ENCODE data around the gene DHRS7B. TPM values are rescaled to one million over a fixed set of nuclear protein-coding genes. Genes with fewer than 3 reads are reported as not detected.
"Not testable (repeated sequence)": the region's sequence is repeated elsewhere in the genome, so short reads cannot be mapped to it uniquely, and the experiment has no call there.

Gene DHRS7B
- total and polyA plus RNA-seq, 4 donors = 8.1 to 21.8 (median 18.2) TPM

GRCh38 chr17:21119919-21120249 lies 6.9 kb upstream of the DHRS7B start:
- Histone ChIP-seq H3K9me3 (ENCODE audit: control insufficient read depth, low read length) (no peaks in the 10 kb centered on the region), H3K36me3 (ENCODE audit: control insufficient read depth in 1 of 2, insufficient read depth in 2 of 2, low read length in 1 of 2) (no peaks in the 10 kb centered on the region), H3K27me3 (ENCODE audit: control insufficient read depth in 1 of 2, insufficient read depth in 2 of 2, low read length in 1 of 2) (no peaks in the 10 kb centered on the region), H3K4me1 (ENCODE audit: control insufficient read depth in 1 of 2, insufficient read depth in 2 of 2, low read length in 2 of 2) (no peaks in the 10 kb centered on the region), H3K27ac (ENCODE audit: low read depth in 1 of 2, low read length in 2 of 2) (no peak overlapping the region), H3K4me3 (ENCODE audit: low read length in 2 of 2) (no peak overlapping the region)
- ATAC-seq (ENCODE audit: low FRiP score) (no peak), DNase-seq (no peak)
- 0% methylated on average over 4 to 5 of the region's 5 CpGs for WGBS, 2 donors
- intact Hi-C loops (cut with DNase I) = loop anchor here (5.0 to 10.0 kb wide), 4 partner anchors 135 to 392 kb away; partner anchors contain the start of gene NATD1 (in 1 of the 2)

- Histone ChIP-seq H3K4me3 (ENCODE audit: low read length in 2 of 2) (no peak overlapping the region), H3K9me3 (ENCODE audit: control insufficient read depth, low read length) (no peaks in the 10 kb centered on the region), H3K27me3 (ENCODE audit: control insufficient read depth in 1 of 2, insufficient read depth in 2 of 2, low read length in 1 of 2) (no peaks in the 10 kb centered on the region), H3K36me3 (ENCODE audit: control insufficient read depth in 1 of 2, insufficient read depth in 2 of 2, low read length in 1 of 2) (no peaks in the 10 kb centered on the region), H3K4me1 (ENCODE audit: control insufficient read depth in 1 of 2, insufficient read depth in 2 of 2, low read length in 2 of 2) (no peaks in the 10 kb centered on the region), H3K27ac (ENCODE audit: low read depth in 1 of 2, low read length in 2 of 2) (no peak overlapping the region)
- no peak for DNase-seq
- ATAC-seq (ENCODE audit: low FRiP score) = no peak
- WGBS, 2 donors = 51 to 56% methylated on average over 4 of the region's 4 CpGs
- intact Hi-C loops (cut with DNase I) = loop anchor here (10.0 kb wide), 3 partner anchors 131 to 331 kb away; partner anchors contain the start of gene NATD1 (in 1 of the 2)
These were observed 2.7 kb upstream of the DHRS7B start for GRCh38 chr17:21124086-21124485.

- 84 to 85% methylated on average over 4 of the region's 4 CpGs for WGBS, 2 donors
- not testable (repeated sequence) for DNase-seq; H3K4me3 ChIP-seq (ENCODE audit: low read length in 2 of 2); H3K27me3 ChIP-seq (ENCODE audit: control insufficient read depth in 1 of 2, insufficient read depth in 2 of 2, low read length in 1 of 2); H3K4me1 ChIP-seq (ENCODE audit: control insufficient read depth in 1 of 2, insufficient read depth in 2 of 2, low read length in 2 of 2); H3K9me3 ChIP-seq (ENCODE audit: control insufficient read depth, low read length); H3K36me3 ChIP-seq (ENCODE audit: control insufficient read depth in 1 of 2, insufficient read depth in 2 of 2, low read length in 1 of 2); ATAC-seq (ENCODE audit: low FRiP score); H3K27ac ChIP-seq (ENCODE audit: low read depth in 1 of 2, low read length in 2 of 2)
- intact Hi-C loops (cut with DNase I) = loop anchor here (10.0 kb wide), 3 partner anchors 130 to 330 kb away; partner anchors contain the start of gene NATD1 (in 1 of the 2)
These were observed 2.2 kb upstream of the DHRS7B start for GRCh38 chr17:21124517-21124916.

DNA sequence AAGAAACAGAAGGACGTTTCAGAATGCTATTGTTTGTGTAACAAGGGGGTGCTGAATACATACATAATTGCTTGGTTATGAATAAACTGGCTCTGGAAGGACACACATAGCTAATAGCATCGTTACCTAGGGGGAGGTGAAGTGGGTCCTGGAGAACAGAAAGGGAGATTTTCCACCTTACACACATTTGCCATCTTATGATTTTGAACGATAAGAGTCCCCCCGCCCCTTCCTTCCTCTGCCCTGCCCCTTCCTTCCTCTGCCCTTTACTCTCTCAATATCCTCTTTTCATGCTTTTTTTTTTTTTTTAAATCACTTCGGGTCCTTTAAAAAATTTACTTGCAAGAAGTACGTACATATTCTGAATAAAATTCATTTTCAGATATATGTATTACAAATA lies 902 bp upstream of the DHRS7B start:
- DNase-seq = no peak
- no peak overlapping the region for H3K4me3 ChIP-seq (ENCODE audit: low read length in 2 of 2)
- no peaks in the 10 kb centered on the region for H3K4me1 ChIP-seq (ENCODE audit: control insufficient read depth in 1 of 2, insufficient read depth in 2 of 2, low read length in 2 of 2)
- no peaks in the 10 kb centered on the region for H3K9me3 ChIP-seq (ENCODE audit: control insufficient read depth, low read length)
- H3K27ac ChIP-seq (ENCODE audit: low read depth in 1 of 2, low read length in 2 of 2) = no peak overlapping the region
- 59 to 64% methylated on average over 6 of the region's 6 CpGs for WGBS, 2 donors
- intact Hi-C loops (cut with DNase I) = loop anchor here (2.0 to 10.0 kb wide), 8 partner anchors 41 to 386 kb away; partner anchors contain the start of genes TMEM11 (in 2 of the 2) and NATD1 (in 1 of the 2)
- H3K36me3 ChIP-seq (ENCODE audit: control insufficient read depth in 1 of 2, insufficient read depth in 2 of 2, low read length in 1 of 2) = no peaks in the 10 kb centered on the region
- H3K27me3 ChIP-seq (ENCODE audit: control insufficient read depth in 1 of 2, insufficient read depth in 2 of 2, low read length in 1 of 2) = no peaks in the 10 kb centered on the region
- no peak for ATAC-seq (ENCODE audit: low FRiP score)

GRCh38 chr17:21127509-21128077 lies 829 bp downstream of the DHRS7B start:
- WGBS, 2 donors = 6 to 10% methylated on average over 9 of the region's 9 CpGs
- Histone ChIP-seq H3K9me3 (ENCODE audit: control insufficient read depth, low read length) (no peaks in the 10 kb centered on the region), H3K27me3 (ENCODE audit: control insufficient read depth in 1 of 2, insufficient read depth in 2 of 2, low read length in 1 of 2) (no peaks in the 10 kb centered on the region), H3K27ac (ENCODE audit: low read depth in 1 of 2, low read length in 2 of 2) (peak overlapping the region in 1 of 2 donors; percentile 69), H3K4me3 (ENCODE audit: low read length in 2 of 2) (peak overlapping the region; percentile 53 to 71), H3K36me3 (ENCODE audit: control insufficient read depth in 1 of 2, insufficient read depth in 2 of 2, low read length in 1 of 2) (no peaks in the 10 kb centered on the region), H3K4me1 (ENCODE audit: control insufficient read depth in 1 of 2, insufficient read depth in 2 of 2, low read length in 2 of 2) (no peaks in the 10 kb centered on the region)
- DNase-seq (no peak), ATAC-seq (ENCODE audit: low FRiP score) (no peak)
- intact Hi-C loops (cut with DNase I) = loop anchor here (2.0 to 10.0 kb wide), 8 partner anchors 40 to 385 kb away; partner anchors contain the start of genes TMEM11 (in 2 of the 2) and NATD1 (in 1 of the 2)

DNA sequence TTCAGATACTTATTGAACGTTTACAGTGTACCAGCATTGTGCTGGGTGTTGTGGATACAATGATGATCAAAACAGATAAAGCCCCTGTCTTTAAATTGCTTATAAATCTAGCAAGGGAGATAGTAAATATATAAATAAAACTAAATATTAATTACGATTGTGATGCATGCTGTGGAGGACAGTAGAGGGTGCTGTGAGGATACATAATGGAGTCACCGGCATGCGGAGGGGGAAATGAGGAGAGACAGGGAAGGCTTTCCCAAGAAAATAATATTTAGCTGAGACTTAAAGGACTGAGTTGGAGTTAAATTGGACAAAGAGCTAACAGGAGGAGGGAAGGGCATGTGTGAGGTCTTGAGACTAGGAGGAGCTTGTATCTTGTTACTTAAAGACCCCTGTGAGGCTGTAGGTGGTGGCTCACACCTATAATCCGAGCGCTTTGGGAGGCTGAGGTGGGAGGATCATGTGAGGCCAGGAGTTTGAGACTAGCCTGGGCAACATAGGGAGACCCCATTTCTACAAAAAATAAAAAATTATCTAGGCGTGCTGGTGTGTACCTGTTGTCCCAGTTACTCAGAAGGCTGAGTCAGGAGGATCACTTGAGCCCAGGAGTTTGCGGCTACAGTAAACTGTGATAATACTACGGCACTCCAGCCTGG lies 2.4 kb downstream of the DHRS7B start:
- Histone ChIP-seq H3K27me3 (ENCODE audit: control insufficient read depth in 1 of 2, insufficient read depth in 2 of 2, low read length in 1 of 2) (no peaks in the 10 kb centered on the region), H3K9me3 (ENCODE audit: control insufficient read depth, low read length) (no peaks in the 10 kb centered on the region), H3K4me1 (ENCODE audit: control insufficient read depth in 1 of 2, insufficient read depth in 2 of 2, low read length in 2 of 2) (no peaks in the 10 kb centered on the region), H3K36me3 (ENCODE audit: control insufficient read depth in 1 of 2, insufficient read depth in 2 of 2, low read length in 1 of 2) (no peaks in the 10 kb centered on the region), H3K4me3 (ENCODE audit: low read length in 2 of 2) (no peak overlapping the region), H3K27ac (ENCODE audit: low read depth in 1 of 2, low read length in 2 of 2) (no peak overlapping the region)
- WGBS, 2 donors = 47 to 56% methylated on average over 9 of the region's 9 CpGs
- ATAC-seq (ENCODE audit: low FRiP score) = peak; percentile 51
- intact Hi-C loops (cut with DNase I) = loop anchor here (5.0 to 10.0 kb wide), 7 partner anchors 38 to 383 kb away; partner anchors contain the start of genes NATD1 (in 1 of the 2) and TMEM11 (in 1 of the 2)
- DNase-seq = no peak

DNA sequence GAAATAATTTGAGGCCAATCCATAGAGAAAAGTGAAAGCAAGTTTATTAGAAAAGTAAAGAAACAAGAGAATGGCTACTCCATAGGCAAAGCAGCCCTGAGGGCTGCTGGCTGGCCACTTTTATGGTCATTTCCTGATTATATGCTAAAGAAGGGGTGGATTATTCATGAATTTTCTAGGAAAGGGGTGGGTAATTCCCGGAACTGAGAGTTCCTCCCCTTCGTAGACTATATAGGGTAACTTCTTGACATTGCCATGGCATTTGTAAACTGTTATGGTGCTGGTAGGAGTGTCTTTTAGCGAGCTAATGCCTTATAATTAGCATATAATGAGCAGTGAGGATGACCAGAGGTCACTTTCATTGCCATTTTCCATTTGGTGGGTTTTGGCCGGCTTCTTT lies 4.4 kb downstream of the DHRS7B start:
- no peaks in the 10 kb centered on the region for H3K27me3 ChIP-seq (ENCODE audit: control insufficient read depth in 1 of 2, insufficient read depth in 2 of 2, low read length in 1 of 2)
- intact Hi-C loops (cut with DNase I) = no loop called here
- 59 to 60% methylated on average over 4 of the region's 4 CpGs for WGBS, 2 donors
- no peaks in the 10 kb centered on the region for H3K36me3 ChIP-seq (ENCODE audit: control insufficient read depth in 1 of 2, insufficient read depth in 2 of 2, low read length in 1 of 2)
- no peak for DNase-seq
- no peaks in the 10 kb centered on the region for H3K9me3 ChIP-seq (ENCODE audit: control insufficient read depth, low read length)
- no peak overlapping the region for H3K27ac ChIP-seq (ENCODE audit: low read depth in 1 of 2, low read length in 2 of 2)
- no peak overlapping the region for H3K4me3 ChIP-seq (ENCODE audit: low read length in 2 of 2)
- H3K4me1 ChIP-seq (ENCODE audit: control insufficient read depth in 1 of 2, insufficient read depth in 2 of 2, low read length in 2 of 2) = no peaks in the 10 kb centered on the region
- ATAC-seq (ENCODE audit: low FRiP score) = no peak

DNA sequence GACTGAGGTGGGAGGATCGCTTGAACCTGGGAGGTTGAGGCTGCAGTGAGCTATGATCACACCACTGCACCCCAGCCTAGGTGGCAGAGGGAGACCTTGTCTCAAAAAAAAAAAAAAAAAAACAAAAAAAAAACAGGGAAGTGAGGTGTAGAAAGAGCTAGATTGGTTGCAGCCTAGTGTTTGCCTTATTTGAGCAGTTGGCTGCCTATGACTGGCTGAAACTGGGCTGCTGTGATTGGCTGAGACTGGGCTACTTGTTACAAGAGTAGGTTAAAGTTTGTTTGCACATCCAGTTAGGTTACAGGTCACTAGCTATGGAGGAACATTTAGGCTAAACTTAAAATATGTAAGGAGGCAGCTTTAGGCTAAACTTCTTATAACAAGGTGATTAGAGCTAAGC lies 5.7 kb downstream of the DHRS7B start:
- ATAC-seq (ENCODE audit: low FRiP score) (no peak), DNase-seq (no peak)
- intact Hi-C loops (cut with DNase I) = no loop called here
- no peak overlapping the region for H3K4me3 ChIP-seq (ENCODE audit: low read length in 2 of 2)
- WGBS, 2 donors = 100% methylated on average over 1 of the region's 1 CpG
- no peaks in the 10 kb centered on the region for H3K36me3 ChIP-seq (ENCODE audit: control insufficient read depth in 1 of 2, insufficient read depth in 2 of 2, low read length in 1 of 2)
- H3K4me1 ChIP-seq (ENCODE audit: control insufficient read depth in 1 of 2, insufficient read depth in 2 of 2, low read length in 2 of 2) = no peaks in the 10 kb centered on the region
- H3K9me3 ChIP-seq (ENCODE audit: control insufficient read depth, low read length) = no peaks in the 10 kb centered on the region
- no peak overlapping the region for H3K27ac ChIP-seq (ENCODE audit: low read depth in 1 of 2, low read length in 2 of 2)
- H3K27me3 ChIP-seq (ENCODE audit: control insufficient read depth in 1 of 2, insufficient read depth in 2 of 2, low read length in 1 of 2) = no peaks in the 10 kb centered on the region

DNA sequence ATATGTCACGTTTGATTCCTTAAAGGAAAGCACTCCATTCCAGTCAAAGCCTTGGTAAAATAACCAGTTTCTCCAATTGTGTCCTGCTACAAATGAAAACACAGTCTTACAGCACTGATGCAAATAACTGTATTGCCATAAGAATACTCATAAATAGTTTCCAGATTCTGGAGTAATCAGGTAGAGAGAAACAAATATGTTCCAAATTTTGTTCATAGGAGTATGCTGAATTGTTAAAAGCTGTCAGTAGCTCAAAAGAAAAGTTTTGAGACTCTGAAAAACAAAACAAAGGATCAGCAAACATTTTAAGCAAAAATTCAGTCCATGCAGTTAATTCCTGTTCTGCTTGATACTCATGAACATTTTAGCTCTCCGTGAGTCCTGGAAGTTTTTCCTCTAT lies 7.8 kb downstream of the DHRS7B start:
- H3K4me3 ChIP-seq (ENCODE audit: low read length in 2 of 2) = no peak overlapping the region
- H3K9me3 ChIP-seq (ENCODE audit: control insufficient read depth, low read length) = no peaks in the 10 kb centered on the region
- no peak for DNase-seq
- ATAC-seq (ENCODE audit: low FRiP score) = no peak
- no peaks in the 10 kb centered on the region for H3K4me1 ChIP-seq (ENCODE audit: control insufficient read depth in 1 of 2, insufficient read depth in 2 of 2, low read length in 2 of 2)
- no peak overlapping the region for H3K27ac ChIP-seq (ENCODE audit: low read depth in 1 of 2, low read length in 2 of 2)
- intact Hi-C loops (cut with DNase I) = no loop called here
- H3K27me3 ChIP-seq (ENCODE audit: control insufficient read depth in 1 of 2, insufficient read depth in 2 of 2, low read length in 1 of 2) = no peaks in the 10 kb centered on the region
- WGBS, 2 donors = 86 to 88% methylated on average over 2 of the region's 2 CpGs
- H3K36me3 ChIP-seq (ENCODE audit: control insufficient read depth in 1 of 2, insufficient read depth in 2 of 2, low read length in 1 of 2) = no peaks in the 10 kb centered on the region
